ENCODE data around the gene TMEM132A.
A peak's percentile ranks its signal among the peaks of the same experiment; 100 is the strongest.

The TMEM132A gene

GRCh38 chr11:60915248-60915914, 8.9 kb upstream of the TMEM132A start:
- Histone ChIP-seq H3K36me3 (peaks cover 7 to 45% (median 30%) of the 10 kb centered on the region in 11 experiments), H3K4me3 (peak overlapping the region; percentile 73 to 90 (median 84)), H3K27ac (peak overlapping the region; percentile 11 to 94 (median 87); a peak in 20 of 22 replicates), H4K20me1 (peaks cover 25 to 57% (median 48%) of the 10 kb centered on the region in 11 experiments; a peak in 21 of 22 replicates), H3K27me3 (no peaks in the 10 kb centered on the region), H3K4me1 (peaks cover 56 to 89% (median 82%) of the 10 kb centered on the region in 10 experiments), H3K9ac (peak overlapping the region; percentile 79 to 92 (median 88)), H3K4me2 (peak overlapping the region; percentile 87 to 98 (median 97)), H3K9me3 (replicated peaks in 1 of 11) (no peaks in the 10 kb centered on the region)
- no peak for TF ChIP-seq Cebpa-rat (IDR thresholded peaks at IDR 0.05)

- peaks cover 43 to 76% (median 71%) of the 10 kb centered on the region in 10 experiments for H3K4me1 ChIP-seq
- H3K4me3 ChIP-seq, result no peak overlapping the region
- H3K4me2 ChIP-seq, result peak overlapping the region; percentile 87 to 98 (median 97)
- H3K27ac ChIP-seq, result peak overlapping the region in 1 of 11 experiments; percentile 89; a peak in 1 of 22 replicates
- H3K9ac ChIP-seq, result peak overlapping the region in 7 of 11 experiments; percentile 1 to 89 (median 31); a peak in 8 of 22 replicates
- peaks cover 25 to 71% (median 61%) of the 10 kb centered on the region in 11 experiments; a peak in 21 of 22 replicates for H4K20me1 ChIP-seq
- H3K9me3 ChIP-seq (replicated peaks in 1 of 11), result no peaks in the 10 kb centered on the region
- TF ChIP-seq Cebpa-rat (IDR thresholded peaks at IDR 0.05), result no peak
- H3K36me3 ChIP-seq, result peaks cover 21 to 58% (median 44%) of the 10 kb centered on the region in 11 experiments
- peaks cover 0 to 6% (median 0%) of the 10 kb centered on the region in 11 experiments; a peak in 4 of 22 replicates for H3K27me3 ChIP-seq
Measured at GRCh38 chr11:60916669-60917206, 7.5 kb upstream of the TMEM132A start.

GRCh38 chr11:60917267-60917666, 7.0 kb upstream of the TMEM132A start:
- Histone ChIP-seq H3K27ac (no peak overlapping the region), H3K4me1 (peaks cover 42 to 73% (median 69%) of the 10 kb centered on the region in 10 experiments), H3K4me2 (peak overlapping the region; percentile 87 to 98 (median 97); a peak in 19 of 22 replicates)

GRCh38 chr11:60918251-60918938, 5.9 kb upstream of the TMEM132A start:
- no peak overlapping the region for H3K4me3 ChIP-seq
- H3K9me3 ChIP-seq (replicated peaks in 1 of 11), result no peaks in the 10 kb centered on the region
- peaks cover 36 to 75% (median 60%) of the 10 kb centered on the region in 11 experiments for H3K36me3 ChIP-seq
- no peak overlapping the region for H3K9ac ChIP-seq
- peak overlapping the region; percentile 2 to 94 (median 65); a peak in 15 of 22 replicates for H3K4me2 ChIP-seq
- H3K4me1 ChIP-seq, result peaks cover 42 to 70% (median 62%) of the 10 kb centered on the region in 10 experiments
- TF ChIP-seq Cebpa-rat (IDR thresholded peaks at IDR 0.05), result no peak
- peaks cover 33 to 87% (median 78%) of the 10 kb centered on the region in 11 experiments; a peak in 21 of 22 replicates for H4K20me1 ChIP-seq
- H3K27ac ChIP-seq, result peak overlapping the region in 2 of 11 experiments; percentile 32 to 55; a peak in 3 of 22 replicates
- peaks cover 6 to 23% (median 14%) of the 10 kb centered on the region in 11 experiments for H3K27me3 ChIP-seq

More at GRCh38 chr11:60917267-60917666, 7.0 kb upstream of the TMEM132A start:
- TF ChIP-seq Cebpa-rat (IDR thresholded peaks at IDR 0.05), result no peak
- no peak overlapping the region for H3K4me3 ChIP-seq
- H3K9ac ChIP-seq, result peak overlapping the region in 3 of 11 experiments; percentile 1 to 88 (median 21); a peak in 1 of 22 replicates
- peaks cover 25 to 76% (median 66%) of the 10 kb centered on the region in 11 experiments; a peak in 21 of 22 replicates for H4K20me1 ChIP-seq
- peaks cover 0 to 11% (median 3%) of the 10 kb centered on the region in 11 experiments; a peak in 10 of 22 replicates for H3K27me3 ChIP-seq
- H3K9me3 ChIP-seq (replicated peaks in 1 of 11), result no peaks in the 10 kb centered on the region
- peaks cover 26 to 64% (median 49%) of the 10 kb centered on the region in 11 experiments for H3K36me3 ChIP-seq

- Histone ChIP-seq H3K27me3 (peaks cover 11 to 28% (median 19%) of the 10 kb centered on the region in 11 experiments), H3K4me3 (no peak overlapping the region), H3K4me1 (peaks cover 45 to 73% (median 66%) of the 10 kb centered on the region in 10 experiments), H3K36me3 (peaks cover 38 to 80% (median 64%) of the 10 kb centered on the region in 11 experiments), H3K9me3 (replicated peaks in 1 of 11) (no peaks in the 10 kb centered on the region), H4K20me1 (peaks cover 33 to 92% (median 83%) of the 10 kb centered on the region in 11 experiments; a peak in 21 of 22 replicates), H3K27ac (peak overlapping the region in 2 of 11 experiments; percentile 32 to 55; a peak in 3 of 22 replicates), H3K4me2 (peak overlapping the region; percentile 2 to 94 (median 65); a peak in 15 of 22 replicates), H3K9ac (peak overlapping the region in 1 of 11 experiments; percentile 22; a peak in 1 of 22 replicates)
- TF ChIP-seq Cebpa-rat (IDR thresholded peaks at IDR 0.05), result no peak
Measured at GRCh38 chr11:60918939-60919265, 5.4 kb upstream of the TMEM132A start.

- Histone ChIP-seq H3K4me3 (no peak overlapping the region), H3K27ac (peak overlapping the region in 3 of 11 experiments; percentile 8 to 55 (median 32); a peak in 6 of 22 replicates), H3K9ac (peak overlapping the region in 2 of 11 experiments; percentile 6 to 22; a peak in 3 of 22 replicates), H3K4me2 (peak overlapping the region in 10 of 11 experiments; percentile 4 to 94 (median 70); a peak in 16 of 22 replicates), H3K27me3 (peaks cover 15 to 32% (median 23%) of the 10 kb centered on the region in 11 experiments), H3K9me3 (replicated peaks in 1 of 11) (no peaks in the 10 kb centered on the region), H3K36me3 (peaks cover 38 to 80% (median 64%) of the 10 kb centered on the region in 11 experiments), H4K20me1 (peaks cover 33 to 96% (median 87%) of the 10 kb centered on the region in 11 experiments; a peak in 21 of 22 replicates), H3K4me1 (peaks cover 49 to 77% (median 70%) of the 10 kb centered on the region in 10 experiments)
- no peak for TF ChIP-seq Cebpa-rat (IDR thresholded peaks at IDR 0.05)
Measured at GRCh38 chr11:60919320-60919719, 4.9 kb upstream of the TMEM132A start.

- Histone ChIP-seq H3K9me3 (replicated peaks in 1 of 11) (no peaks in the 10 kb centered on the region), H3K4me3 (no peak overlapping the region), H3K9ac (peak overlapping the region in 1 of 11 experiments; percentile 6; a peak in 1 of 22 replicates), H3K36me3 (peaks cover 38 to 80% (median 64%) of the 10 kb centered on the region in 11 experiments), H3K4me1 (peaks cover 55 to 81% (median 76%) of the 10 kb centered on the region in 10 experiments), H3K27me3 (peaks cover 22 to 38% (median 30%) of the 10 kb centered on the region in 11 experiments), H4K20me1 (peaks cover 33 to 98% (median 93%) of the 10 kb centered on the region in 11 experiments; a peak in 21 of 22 replicates), H3K4me2 (peak overlapping the region in 7 of 11 experiments; percentile 48 to 94 (median 86); a peak in 13 of 22 replicates), H3K27ac (peak overlapping the region in 3 of 11 experiments; percentile 8 to 55 (median 32); a peak in 6 of 22 replicates)
- TF ChIP-seq Cebpa-rat (IDR thresholded peaks at IDR 0.05), result no peak
Measured at GRCh38 chr11:60919956-60920355, 4.3 kb upstream of the TMEM132A start.

- Histone ChIP-seq H3K9me3 (replicated peaks in 1 of 11) (no peaks in the 10 kb centered on the region), H3K27ac (no peak overlapping the region), H3K4me1 (peaks cover 54 to 81% (median 78%) of the 10 kb centered on the region in 10 experiments), H3K4me2 (no peak overlapping the region), H3K4me3 (no peak overlapping the region), H3K27me3 (peaks cover 35 to 51% (median 43%) of the 10 kb centered on the region in 11 experiments), H4K20me1 (peaks cover 27 to 100% (median 96%) of the 10 kb centered on the region in 11 experiments; a peak in 21 of 22 replicates), H3K9ac (no peak overlapping the region), H3K36me3 (peaks cover 38 to 76% (median 64%) of the 10 kb centered on the region in 11 experiments)
- TF ChIP-seq Cebpa-rat (IDR thresholded peaks at IDR 0.05), result no peak
Measured at GRCh38 chr11:60921259-60921658, 3.0 kb upstream of the TMEM132A start.

Data from BLaER1 treated with 17β-estradiol and CSF1 and Interleukin-3, amounts not matched to agents 10 nM and 100 nM (cell line).